Measurements from ENCODE around the gene CACNA1F.

Gene CACNA1F

DNA sequence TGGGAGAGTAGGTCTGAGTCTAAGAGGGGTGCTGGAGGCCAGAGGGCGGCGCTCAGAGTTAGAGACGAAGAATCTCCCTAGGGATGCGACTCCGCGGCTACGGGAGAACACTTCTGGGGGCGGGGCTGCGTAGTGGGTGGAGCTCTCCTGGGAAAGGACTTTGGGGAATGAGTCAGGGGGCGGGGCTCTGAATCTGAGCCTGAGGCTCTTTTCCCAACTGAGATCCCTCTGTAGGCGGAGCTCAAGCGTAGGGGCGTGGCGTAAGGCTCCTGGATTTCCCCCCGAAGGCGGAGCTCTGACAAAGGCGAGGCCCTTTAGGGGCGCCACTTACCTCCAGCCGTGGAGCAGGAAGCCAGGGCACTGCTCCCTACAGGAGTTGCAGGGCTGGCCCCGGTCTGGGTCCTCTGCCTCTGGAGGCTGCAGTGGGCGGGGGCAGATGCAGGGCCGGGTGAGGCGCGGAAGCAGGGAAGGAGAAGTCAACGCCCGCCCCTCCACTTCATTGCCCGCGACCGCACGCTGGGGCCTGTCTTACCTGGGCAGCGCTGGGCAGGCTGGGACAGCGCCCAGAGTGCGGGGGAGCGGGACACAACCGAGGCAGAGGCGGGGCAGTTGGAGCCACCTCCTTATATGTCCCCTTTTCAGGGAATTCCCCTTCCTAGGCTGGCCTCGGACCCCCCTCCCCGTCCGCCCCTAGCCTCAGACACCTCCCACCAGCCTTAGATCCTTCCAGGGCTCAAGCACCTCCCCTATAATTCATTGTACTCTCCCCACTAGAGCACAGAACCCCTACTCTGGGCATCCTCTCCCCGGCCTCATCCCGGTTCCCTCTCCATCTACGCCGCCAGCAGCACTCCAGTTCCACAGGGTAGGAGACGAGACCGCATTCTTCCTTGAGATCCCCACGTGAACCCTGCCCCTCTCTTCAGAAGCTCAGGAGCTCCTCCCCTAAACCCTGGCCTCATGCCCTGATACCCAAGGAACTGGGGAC lies 48.6 kb downstream of the CACNA1F start:
- DNase-seq (ENCODE audit: extremely low read depth, low read depth), result peak; percentile 76
- H3K4me3 ChIP-seq (replicated peaks; ENCODE audit: low read depth, low read length), result peak overlapping the region; percentile 60
- TF ChIP-seq, protein P1, sequence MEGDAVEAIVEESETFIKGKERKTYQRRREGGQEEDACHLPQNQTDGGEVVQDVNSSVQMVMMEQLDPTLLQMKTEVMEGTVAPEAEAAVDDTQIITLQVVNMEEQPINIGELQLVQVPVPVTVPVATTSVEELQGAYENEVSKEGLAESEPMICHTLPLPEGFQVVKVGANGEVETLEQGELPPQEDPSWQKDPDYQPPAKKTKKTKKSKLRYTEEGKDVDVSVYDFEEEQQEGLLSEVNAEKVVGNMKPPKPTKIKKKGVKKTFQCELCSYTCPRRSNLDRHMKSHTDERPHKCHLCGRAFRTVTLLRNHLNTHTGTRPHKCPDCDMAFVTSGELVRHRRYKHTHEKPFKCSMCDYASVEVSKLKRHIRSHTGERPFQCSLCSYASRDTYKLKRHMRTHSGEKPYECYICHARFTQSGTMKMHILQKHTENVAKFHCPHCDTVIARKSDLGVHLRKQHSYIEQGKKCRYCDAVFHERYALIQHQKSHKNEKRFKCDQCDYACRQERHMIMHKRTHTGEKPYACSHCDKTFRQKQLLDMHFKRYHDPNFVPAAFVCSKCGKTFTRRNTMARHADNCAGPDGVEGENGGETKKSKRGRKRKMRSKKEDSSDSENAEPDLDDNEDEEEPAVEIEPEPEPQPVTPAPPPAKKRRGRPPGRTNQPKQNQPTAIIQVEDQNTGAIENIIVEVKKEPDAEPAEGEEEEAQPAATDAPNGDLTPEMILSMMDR (IDR thresholded peaks at IDR 0.05; ENCODE audit: low read depth, low read length, missing control alignments), result no peak

DNA sequence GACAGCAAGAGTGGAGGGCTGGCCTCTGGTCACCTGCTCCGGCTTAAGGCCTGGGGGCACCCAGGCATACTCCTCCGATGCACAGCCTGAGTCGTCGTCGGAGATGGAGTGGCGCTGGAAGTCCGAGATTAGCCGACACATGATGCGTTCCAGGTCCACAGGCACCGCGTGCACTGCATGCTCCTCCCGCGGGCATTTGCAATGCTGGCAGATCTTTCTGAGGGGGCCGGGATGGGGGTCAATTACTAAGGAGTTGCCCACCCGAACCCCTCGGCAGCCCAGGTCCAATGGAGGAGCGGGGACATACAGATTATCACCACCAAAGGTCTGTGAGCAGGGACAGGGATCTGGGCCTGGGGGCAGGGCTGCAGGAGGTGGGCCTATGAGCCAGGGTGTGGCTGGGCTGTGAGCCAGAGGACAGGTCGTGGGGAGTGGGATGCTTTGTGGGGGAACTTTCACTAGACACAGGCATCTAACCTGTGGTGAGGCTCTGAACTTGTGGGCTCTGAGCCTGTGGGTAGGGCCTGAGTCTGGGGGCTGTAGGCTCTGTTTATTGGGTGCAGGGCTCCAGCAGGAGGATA lies 49.3 kb downstream of the CACNA1F start:
- peak overlapping the region; percentile 19 for H3K4me3 ChIP-seq (replicated peaks; ENCODE audit: low read depth, low read length)
- TF ChIP-seq, protein P1 (IDR thresholded peaks at IDR 0.05; ENCODE audit: low read depth, low read length, missing control alignments), result no peak
- no peak for DNase-seq (ENCODE audit: extremely low read depth, low read depth)

DNA sequence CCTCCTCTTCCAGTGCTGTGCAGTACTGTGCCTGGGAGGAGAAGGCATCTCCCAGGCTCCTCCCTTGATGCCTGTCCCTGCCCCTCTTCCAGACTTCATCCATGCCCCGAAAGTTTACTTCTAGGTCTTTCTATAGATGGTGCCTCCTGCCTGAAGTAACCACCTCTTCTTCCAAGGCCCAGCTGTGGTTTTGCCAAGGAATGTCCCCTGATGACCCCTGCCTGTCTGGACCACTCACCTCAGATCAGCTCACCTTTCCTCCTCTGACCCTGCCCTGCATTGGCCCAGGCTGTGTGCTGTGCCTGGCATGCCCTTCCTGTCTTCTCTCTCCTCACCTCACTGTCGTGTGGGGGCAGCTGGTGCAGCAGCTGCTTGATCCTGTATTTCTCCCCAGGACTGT lies 53.8 kb downstream of the CACNA1F start:
- no peak for DNase-seq (ENCODE audit: extremely low read depth, low read depth)
- TF ChIP-seq, protein P1 (IDR thresholded peaks at IDR 0.05; ENCODE audit: low read depth, low read length, missing control alignments), result no peak
- no peak overlapping the region for H3K4me3 ChIP-seq (replicated peaks; ENCODE audit: low read depth, low read length)

DNA sequence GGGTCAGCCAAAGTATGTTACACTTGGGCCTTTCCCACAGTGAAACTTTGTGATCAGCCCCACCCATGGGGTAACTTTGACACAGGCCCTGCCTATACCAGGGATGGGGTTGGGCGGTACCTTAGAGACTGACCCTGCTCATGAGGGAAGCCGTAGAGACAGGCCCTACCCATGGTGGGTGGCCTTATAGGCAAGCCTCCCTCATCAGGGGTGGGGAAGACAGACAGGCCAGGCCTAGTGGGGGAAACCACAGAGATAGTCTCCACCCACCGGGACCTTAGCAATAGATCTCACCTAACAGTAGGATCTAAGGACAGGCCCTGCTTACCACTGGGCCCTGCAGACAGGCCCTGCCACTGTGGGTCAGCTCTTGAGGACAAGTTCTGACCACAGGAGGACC lies 54.6 kb downstream of the CACNA1F start:
- TF ChIP-seq, protein P1 (IDR thresholded peaks at IDR 0.05; ENCODE audit: low read depth, low read length, missing control alignments), result no peak
- no peak overlapping the region for H3K4me3 ChIP-seq (replicated peaks; ENCODE audit: low read depth, low read length)
- no peak for DNase-seq (ENCODE audit: extremely low read depth, low read depth)

DNA sequence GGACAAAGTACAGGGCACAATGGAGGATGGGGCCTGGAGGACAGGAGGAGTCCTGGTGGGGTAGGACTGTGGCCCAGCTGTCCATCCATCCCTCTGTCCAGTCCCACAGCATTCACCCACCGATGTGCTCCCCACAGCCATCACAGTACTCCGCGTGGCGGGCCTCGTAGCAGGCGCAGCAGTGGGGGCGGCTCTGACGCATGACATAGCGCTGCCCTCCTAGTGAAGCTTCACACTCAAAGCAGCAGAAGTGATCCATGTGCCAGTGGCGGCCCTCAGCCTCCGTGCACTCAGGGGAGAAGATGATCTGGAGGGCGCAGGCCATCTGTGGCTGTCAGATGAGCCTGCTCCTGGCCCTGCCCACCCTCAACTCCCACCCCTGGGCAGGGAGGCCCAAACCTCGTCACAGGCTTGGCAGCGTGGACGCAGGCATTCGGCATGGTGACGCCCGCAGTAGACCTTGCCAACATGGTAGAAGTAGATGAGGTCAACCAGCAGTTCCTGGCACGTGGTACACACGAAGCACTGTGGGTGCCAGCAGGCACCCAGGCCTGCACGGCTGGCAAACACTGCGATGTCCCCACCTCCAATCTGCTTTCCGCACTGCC lies 55.2 kb downstream of the CACNA1F start:
- no peak overlapping the region for H3K4me3 ChIP-seq (replicated peaks; ENCODE audit: low read depth, low read length)
- no peak for DNase-seq (ENCODE audit: extremely low read depth, low read depth)
- TF ChIP-seq, protein P1 (IDR thresholded peaks at IDR 0.05; ENCODE audit: low read depth, low read length, missing control alignments), result no peak

DNA sequence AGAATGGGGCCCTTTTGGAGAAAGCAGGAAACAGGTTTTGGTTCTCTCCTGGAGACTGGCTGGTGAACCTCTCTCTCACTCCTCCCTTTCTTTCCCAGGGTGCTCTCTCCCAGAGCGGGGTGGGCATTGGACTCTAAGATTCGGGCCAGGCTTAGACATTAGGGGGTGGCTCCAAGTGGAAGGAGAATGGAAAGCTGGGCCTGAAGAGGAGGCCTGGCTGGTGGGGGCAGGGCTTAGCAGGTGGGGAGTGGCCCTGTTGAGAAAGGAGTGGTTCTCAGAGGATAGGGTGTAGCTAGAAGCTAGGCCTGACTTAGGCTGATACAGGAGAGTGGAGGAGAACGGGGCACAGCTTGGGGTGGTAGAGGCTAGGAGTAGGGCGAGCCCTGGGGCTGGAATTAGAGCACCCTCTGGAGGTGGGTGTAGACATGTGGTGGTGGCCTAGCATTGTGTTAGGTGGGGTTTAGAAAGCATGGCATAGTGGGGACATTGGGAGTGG lies 55.8 kb downstream of the CACNA1F start:
- TF ChIP-seq, protein P1 (IDR thresholded peaks at IDR 0.05; ENCODE audit: low read depth, low read length, missing control alignments), result no peak
- no peak overlapping the region for H3K4me3 ChIP-seq (replicated peaks; ENCODE audit: low read depth, low read length)
- no peak for DNase-seq (ENCODE audit: extremely low read depth, low read depth)

All from HFF-Myc (cell line).